SH-SY5Y (cell line): ENCODE data around the gene ICE1.

Source experiments
- GATA2 ChIP-seq: IDR thresholded peaks from 2 replicates; pipeline ENCODE4 v1.6.1; 2011; ENCODE audit warnings: mild to moderate bottlenecking, low read depth, low read length
- GATA3 ChIP-seq: IDR thresholded peaks from 2 replicates; pipeline ENCODE4 v1.6.1; 2011; ENCODE audit warnings: low read depth, mild to moderate bottlenecking, low read length, moderate library complexity

The ICE1 gene

GRCh38 chr5:5423586-5423985 lies 1.1 kb downstream of the ICE1 start:
- TF ChIP-seq GATA3 = no peak
- TF ChIP-seq GATA2 = no peak

- TF ChIP-seq GATA3 (no peak), GATA2 (no peak)
Measured at GRCh38 chr5:5424736-5425135, 2.3 kb downstream of the ICE1 start.

DNA sequence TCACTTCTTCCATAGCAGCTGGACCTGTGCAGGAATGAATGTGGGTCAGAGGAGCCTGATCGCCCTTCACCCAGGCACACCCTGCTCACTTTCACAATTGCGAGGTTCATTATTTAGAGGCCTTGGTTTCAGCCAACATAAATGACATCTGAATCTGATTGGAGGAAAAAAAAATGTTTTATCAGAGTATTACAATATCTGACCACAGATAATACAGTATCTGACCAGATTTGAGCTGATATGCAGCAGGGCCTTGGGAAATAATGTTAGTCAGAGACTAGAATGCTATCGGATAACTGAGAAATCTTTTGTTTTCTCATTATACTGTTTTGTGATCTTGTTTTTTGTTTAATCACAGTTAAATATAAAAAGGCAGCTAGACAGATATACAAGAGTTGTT lies 7.7 kb downstream of the ICE1 start:
- TF ChIP-seq GATA2 (no peak), GATA3 (no peak)

DNA sequence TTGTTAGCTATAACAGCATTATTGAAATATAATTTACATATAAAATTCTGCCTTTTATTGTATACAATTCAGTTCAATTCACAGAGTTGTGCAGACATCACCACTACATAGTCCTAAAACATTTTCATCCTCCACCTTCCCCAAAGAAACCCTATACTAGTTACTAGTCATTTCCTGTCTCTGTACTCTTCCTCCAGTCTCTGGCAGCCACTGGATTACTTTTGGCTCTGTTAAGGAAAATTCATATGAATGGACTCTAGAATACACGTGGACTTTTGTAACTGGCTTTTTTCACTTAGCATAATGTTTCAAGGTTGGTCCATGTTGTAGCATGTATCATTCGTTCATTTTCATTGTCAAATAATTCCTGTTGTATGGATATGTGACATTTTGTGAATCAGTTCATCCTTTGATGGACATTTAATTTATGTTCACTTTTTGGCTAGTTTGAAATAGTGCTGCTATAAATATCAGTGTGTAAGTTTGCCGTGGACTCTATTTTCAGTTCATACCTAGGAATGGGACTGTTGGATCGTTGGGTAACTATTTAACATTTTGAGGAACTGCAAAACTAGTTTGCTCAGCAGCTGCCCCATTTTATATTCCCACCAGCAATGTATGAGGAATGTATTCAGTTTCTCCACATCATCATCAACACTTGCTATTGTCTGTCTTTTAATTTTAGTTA lies 9.7 kb downstream of the ICE1 start:
- TF ChIP-seq GATA2 (no peak), GATA3 (no peak)

GRCh38 chr5:5436203-5436760 lies 13.8 kb downstream of the ICE1 start:
- no peak for TF ChIP-seq GATA3
- no peak for TF ChIP-seq GATA2

DNA sequence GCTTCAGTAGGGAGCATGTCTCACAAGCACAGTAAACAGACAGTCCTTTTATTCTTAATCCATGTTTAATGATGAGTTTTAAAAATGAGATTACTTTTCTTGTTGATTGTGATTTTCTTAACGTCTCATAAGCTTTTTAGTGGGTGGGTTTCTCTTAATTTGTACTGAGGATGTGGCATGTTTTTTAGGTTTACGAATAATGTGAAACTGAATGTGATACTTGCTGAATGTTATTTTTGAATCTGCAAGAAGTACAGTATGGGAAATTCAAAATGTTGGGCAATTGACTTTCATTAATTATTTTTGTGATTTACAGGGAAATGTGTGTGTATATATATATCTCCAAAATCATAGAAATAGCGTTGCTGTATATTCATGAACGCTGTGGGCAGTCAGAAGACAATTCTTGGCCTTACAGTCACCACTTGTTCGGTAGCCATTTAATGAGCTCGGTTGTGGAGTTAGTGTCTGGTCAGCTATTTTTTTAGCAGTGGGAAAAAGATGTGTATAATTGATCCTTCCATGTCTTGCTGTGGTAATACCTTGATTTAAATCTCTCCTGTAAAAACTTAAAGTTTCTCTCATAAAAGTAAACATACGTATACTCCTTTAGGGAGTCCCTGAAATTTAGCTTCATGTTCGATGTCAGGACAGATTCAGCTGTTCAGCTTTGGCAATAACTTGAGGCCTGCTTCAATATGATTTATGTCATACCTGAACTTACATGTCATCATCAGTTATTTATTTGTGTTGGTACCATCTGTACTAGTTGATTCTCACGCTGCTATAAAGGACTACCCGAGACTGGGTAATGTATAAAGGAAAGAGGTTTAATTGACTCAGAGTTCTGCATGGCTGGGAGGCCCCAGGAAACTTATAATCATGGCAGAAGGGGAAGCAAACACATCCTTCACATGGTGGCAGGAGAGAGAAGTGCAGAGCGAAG lies 15.0 kb downstream of the ICE1 start:
- no peak for TF ChIP-seq GATA2
- no peak for TF ChIP-seq GATA3

DNA sequence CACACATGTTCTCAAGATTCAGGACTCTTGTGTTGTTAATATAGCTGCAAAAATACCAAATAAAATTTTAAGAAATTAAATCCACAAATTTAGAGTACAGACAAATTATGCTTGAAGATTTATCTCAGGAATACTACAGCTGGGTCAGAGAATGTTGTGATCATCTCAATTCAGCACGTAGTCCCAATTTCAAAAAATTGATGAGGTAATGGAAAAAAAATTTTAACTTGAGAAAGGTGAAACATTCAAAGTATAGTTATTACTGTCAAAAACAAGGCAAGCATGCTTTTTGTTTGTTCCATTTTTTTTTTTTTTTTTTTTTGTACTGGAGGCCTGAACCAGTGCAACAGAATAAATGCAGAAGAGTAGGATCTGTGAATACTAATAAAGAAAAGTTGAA lies 29.4 kb downstream of the ICE1 start:
- TF ChIP-seq GATA3 (no peak), GATA2 (no peak)

GRCh38 chr5:5453131-5453530 lies 30.7 kb downstream of the ICE1 start:
- TF ChIP-seq GATA3 = no peak
- TF ChIP-seq GATA2 = no peak

GRCh38 chr5:5454391-5454790 lies 31.9 kb downstream of the ICE1 start:
- TF ChIP-seq GATA3 = no peak
- no peak for TF ChIP-seq GATA2

DNA sequence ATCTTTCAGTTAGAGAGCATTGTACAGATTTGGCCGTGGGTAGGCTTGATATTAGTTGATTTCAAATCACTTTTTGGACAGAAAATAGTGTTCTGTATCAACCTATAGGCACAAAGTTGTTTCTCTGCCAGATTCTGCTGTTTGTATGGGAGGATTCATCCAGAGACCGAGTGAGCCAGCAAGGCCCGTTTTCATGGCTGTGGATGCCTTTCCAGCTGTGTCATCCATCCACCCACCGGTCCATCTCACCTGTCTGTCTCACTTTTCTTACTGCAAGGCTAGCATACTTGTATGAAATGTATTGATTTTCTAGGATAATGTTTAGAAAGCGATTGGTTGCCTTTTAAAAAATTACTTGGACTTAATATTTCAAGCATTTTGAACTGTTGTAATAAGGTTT lies 34.4 kb downstream of the ICE1 start:
- TF ChIP-seq GATA3 = no peak
- TF ChIP-seq GATA2 = no peak

DNA sequence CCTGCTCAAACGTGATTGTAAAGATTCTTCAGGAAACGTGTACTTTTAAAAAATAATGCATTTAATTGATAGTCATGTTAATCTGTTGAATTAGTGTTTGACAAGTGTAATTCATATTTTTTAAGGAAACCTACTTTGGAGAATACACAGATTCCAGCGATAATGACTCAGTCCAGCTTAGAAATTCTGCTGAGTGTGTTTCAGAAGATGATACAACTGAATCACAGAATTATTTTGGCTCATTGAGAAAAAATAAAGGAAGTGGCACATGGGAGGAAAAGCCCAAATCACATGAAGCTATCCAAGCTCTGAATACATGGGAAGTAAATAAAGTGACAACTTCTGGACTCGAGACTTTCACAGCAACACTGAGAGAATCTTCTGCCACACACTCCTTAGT lies 37.8 kb downstream of the ICE1 start:
- TF ChIP-seq GATA3 (no peak), GATA2 (no peak)

GRCh38 chr5:5461012-5461411 lies 38.5 kb downstream of the ICE1 start:
- TF ChIP-seq GATA2 (no peak), GATA3 (no peak)

- no peak for TF ChIP-seq GATA2
- TF ChIP-seq GATA3 = no peak
Measured at GRCh38 chr5:5464036-5464715, 41.7 kb downstream of the ICE1 start.

DNA sequence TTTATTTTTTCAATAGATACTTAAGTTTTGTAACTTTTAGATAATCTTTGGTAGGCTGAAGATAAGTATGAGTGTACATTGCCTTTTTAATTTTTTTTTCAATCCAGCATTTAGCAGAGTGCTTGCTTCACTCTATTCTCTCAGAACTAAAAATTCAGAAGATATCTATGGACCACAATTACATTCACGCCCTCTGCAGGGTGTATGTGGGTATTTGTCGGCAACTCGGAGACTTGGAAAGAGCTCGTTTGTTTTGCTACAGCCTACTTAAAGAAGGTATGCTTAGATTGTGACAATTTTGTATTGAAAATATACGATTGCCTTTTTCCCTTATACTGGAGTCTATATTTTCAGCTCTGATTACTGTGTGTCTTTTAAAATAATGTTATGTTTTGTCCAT lies 43.8 kb downstream of the ICE1 start:
- TF ChIP-seq GATA3 (no peak), GATA2 (no peak)
